Pancreas (tissue), 10 donors: ENCODE data around the gene PIGM. TPM values are rescaled to one million over a fixed set of nuclear protein-coding genes. Genes with fewer than 3 reads are reported as not detected.

ENCODE experiments used
- ATAC-seq, 4 donors: fragments of 200-7000 bp; cut with Tn5 transposase; one replicate each; pipeline versions ENCODE4 v1.8.0 to v1.9.1; 2020; ENCODE audit warnings: mild to moderate bottlenecking in 4 of 4, moderate library complexity in 4 of 4
- DNase-seq, 6 donors: peaks; one replicate each; pipeline ENCODE4 v3.0.0-alpha.2; 2020
- FAIRE-seq: peaks from 2 replicates; lab custom pipeline; 2012; peaks lifted over from hg19 to GRCh38; lab: Jason Lieb, UNC
- H3K27ac ChIP-seq, 4 donors: fragments of 200-600 bp; sonication (generic); 1 replicate in 3 of 4; 2 replicates in 1 of 4; pipeline versions ENCODE4 v1.5.0 to v1.8.0; 2020
- H3K27me3 ChIP-seq, 4 donors: fragments of 200-600 bp; one replicate each; pipeline ENCODE4 v1.8.0; 2021
- H3K36me3 ChIP-seq, 3 donors: fragments of 200-600 bp; sonication (generic) in 1 of 3; one replicate each; pipeline versions ENCODE4 v1.5.0 to v1.8.0; 2020 to 2021
- H3K4me1 ChIP-seq, 3 donors: fragments of 200-600 bp; one replicate each; pipeline ENCODE4 v1.8.0; 2021
- H3K4me3 ChIP-seq, 4 donors: fragments of 200-600 bp; sonication (generic) in 2 of 4; one replicate each; pipeline versions ENCODE4 v1.5.0 to v1.8.0; 2020 to 2021
- H3K9me3 ChIP-seq, 4 donors: fragments of 200-600 bp; one replicate each; pipeline ENCODE4 v1.8.0; 2021
- WGBS, 2 donors: extraction: QIAGEN DNeasy Blood & Tissue Kit; methylation state at CpG; one replicate each; pipeline ENCODE4 v1.1.7; 2013; 5-methylcytosine and 5-hydroxymethylcytosine counted together
- intact Hi-C, 3 donors: fragments of 100-400 bp; cut with DNase I; formaldehyde crosslinking; loops; one replicate each; pipeline versions ENCODE4 v1.11.1 to v1.14.2; 2022
- polyA plus RNA-seq, 2 donors: library from polyadenylated mRNA; stranded (reverse); fragments of 200-250 nt; gene quantifications; one replicate each; pipeline ENCODE4 v1.2.3, GENCODE V29; 2013
- total RNA-seq, 6 donors: library from RNA; stranded (reverse); fragmentation: NEBNext Ultra II Directional in 4 of 6; extraction: Animal tissue kit (Norgen Biotek cat#: 25700) in 4 of 6; gene quantifications; one replicate each; pipeline versions ENCODE4 v1.2.1 to v1.2.4, GENCODE V29; 2021 to 2023
- TF ChIP-seq, protein P1 (sequence below), 4 donors: fragments of 200-600 bp; sonication (generic) in 3 of 4; IDR thresholded peaks; one replicate each; pipeline versions ENCODE4 v1.5.0 to v1.8.0; 2021; ENCODE audit warnings: antibody characterized with exemption in 4 of 4
- donor health status: healthy with polysubstance abuse.
- donor health status: DM: no; HTN: no; CAD: no; lungs with moderate emphysema.
- donor health status: DM: no; HTN: no; CAD: no.
- donor health status: control.
- donor health status: control.
- donor health status: Bipolar disorder and iron deficiency.
- donor health status: DM: yes; HTN: yes; CAD: no.
- donor health status: DM: no; HTN: no; CAD: no.
- donor health status: DM: no; HTN: no; CAD: no.
- donor health status: DM: yes; HTN: yes; CAD: no.

The PIGM gene
- total and polyA plus RNA-seq, 8 donors, result 2.7 to 7.6 (median 4.6) TPM

DNA sequence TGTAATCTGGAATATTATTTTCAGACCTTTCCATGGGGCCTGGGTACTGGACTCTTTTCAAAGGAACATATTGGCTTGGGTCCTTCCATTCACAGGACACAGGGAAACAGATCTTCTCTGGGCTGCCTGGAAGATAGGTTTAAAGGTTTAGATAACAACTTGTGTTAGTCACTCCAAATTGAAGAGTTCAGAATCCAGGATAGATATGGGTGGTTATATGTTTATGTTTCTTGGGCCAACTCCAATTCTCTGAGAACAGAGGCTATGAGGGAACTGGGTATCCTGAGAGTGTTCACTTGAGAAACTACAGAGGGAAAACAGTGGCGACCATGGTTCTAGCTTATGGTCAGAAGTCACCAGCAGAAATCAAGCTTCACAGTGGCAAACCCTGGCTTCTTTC is 8.7 kb upstream of the PIGM start:
- intact Hi-C loops, result no loop called here
- no peaks in the 10 kb centered on the region for H3K9me3 ChIP-seq
- ATAC-seq, result no peak
- no peaks in the 10 kb centered on the region for H3K27me3 ChIP-seq
- FAIRE-seq, result no peak
- TF ChIP-seq, protein P1, sequence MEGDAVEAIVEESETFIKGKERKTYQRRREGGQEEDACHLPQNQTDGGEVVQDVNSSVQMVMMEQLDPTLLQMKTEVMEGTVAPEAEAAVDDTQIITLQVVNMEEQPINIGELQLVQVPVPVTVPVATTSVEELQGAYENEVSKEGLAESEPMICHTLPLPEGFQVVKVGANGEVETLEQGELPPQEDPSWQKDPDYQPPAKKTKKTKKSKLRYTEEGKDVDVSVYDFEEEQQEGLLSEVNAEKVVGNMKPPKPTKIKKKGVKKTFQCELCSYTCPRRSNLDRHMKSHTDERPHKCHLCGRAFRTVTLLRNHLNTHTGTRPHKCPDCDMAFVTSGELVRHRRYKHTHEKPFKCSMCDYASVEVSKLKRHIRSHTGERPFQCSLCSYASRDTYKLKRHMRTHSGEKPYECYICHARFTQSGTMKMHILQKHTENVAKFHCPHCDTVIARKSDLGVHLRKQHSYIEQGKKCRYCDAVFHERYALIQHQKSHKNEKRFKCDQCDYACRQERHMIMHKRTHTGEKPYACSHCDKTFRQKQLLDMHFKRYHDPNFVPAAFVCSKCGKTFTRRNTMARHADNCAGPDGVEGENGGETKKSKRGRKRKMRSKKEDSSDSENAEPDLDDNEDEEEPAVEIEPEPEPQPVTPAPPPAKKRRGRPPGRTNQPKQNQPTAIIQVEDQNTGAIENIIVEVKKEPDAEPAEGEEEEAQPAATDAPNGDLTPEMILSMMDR (IDR thresholded peaks at IDR 0.05), result no peak
- no peaks in the 10 kb centered on the region for H3K36me3 ChIP-seq
- no peak overlapping the region for H3K4me3 ChIP-seq
- H3K27ac ChIP-seq, result no peak overlapping the region
- no peaks in the 10 kb centered on the region for H3K4me1 ChIP-seq
- WGBS, 2 donors, result 86 to 96% methylated on average over 1 of the region's 1 CpG
- DNase-seq, result no peak

DNA sequence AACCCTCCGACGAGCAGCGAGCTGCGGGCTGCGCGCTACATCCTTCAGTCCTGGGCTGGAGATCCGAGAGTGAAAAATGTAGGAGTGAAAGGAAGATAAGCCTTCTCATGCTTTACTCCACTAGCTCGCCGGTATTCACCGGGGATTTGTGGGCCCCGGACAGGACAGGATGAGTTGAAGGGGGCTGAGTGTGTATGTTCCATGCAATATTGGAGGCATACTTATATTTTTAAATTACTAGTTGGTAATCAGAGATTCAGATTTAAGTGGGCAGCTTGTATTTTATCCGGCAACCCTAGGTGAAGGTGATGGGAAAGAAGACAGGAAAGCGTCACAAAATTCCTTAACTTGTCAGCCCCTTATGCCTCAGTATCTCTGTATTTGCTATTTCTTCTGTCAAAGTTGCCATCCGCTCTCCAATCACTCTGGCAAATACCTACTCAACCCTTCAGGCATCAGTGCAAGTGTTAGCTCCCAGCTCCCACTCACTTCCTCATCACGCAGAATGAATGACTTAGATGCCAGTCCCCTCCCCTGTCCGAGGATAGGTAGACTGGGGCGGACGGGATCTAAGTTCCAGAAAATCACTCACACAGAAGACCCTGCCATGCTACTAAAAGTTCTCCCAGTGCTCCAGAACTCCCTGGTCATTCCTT is 503 bp upstream of the PIGM start:
- no peak for FAIRE-seq
- intact Hi-C loops, result no loop called here
- 0 to 1% methylated on average over 18 of the region's 18 CpGs for WGBS, 2 donors
- ATAC-seq, result peak; percentile 28 to 60 (median 46)
- Histone ChIP-seq H3K4me3 (peak overlapping the region; percentile 50 to 76 (median 66)), H3K36me3 (no peaks in the 10 kb centered on the region), H3K9me3 (no peaks in the 10 kb centered on the region), H3K4me1 (peaks cover 3 to 19% (median 17%) of the 10 kb centered on the region in 3 donors), H3K27me3 (no peaks in the 10 kb centered on the region), H3K27ac (peak overlapping the region; percentile 61 to 81 (median 70))
- DNase-seq, result no peak
- TF ChIP-seq, protein P1 (IDR thresholded peaks at IDR 0.05), result no peak

DNA sequence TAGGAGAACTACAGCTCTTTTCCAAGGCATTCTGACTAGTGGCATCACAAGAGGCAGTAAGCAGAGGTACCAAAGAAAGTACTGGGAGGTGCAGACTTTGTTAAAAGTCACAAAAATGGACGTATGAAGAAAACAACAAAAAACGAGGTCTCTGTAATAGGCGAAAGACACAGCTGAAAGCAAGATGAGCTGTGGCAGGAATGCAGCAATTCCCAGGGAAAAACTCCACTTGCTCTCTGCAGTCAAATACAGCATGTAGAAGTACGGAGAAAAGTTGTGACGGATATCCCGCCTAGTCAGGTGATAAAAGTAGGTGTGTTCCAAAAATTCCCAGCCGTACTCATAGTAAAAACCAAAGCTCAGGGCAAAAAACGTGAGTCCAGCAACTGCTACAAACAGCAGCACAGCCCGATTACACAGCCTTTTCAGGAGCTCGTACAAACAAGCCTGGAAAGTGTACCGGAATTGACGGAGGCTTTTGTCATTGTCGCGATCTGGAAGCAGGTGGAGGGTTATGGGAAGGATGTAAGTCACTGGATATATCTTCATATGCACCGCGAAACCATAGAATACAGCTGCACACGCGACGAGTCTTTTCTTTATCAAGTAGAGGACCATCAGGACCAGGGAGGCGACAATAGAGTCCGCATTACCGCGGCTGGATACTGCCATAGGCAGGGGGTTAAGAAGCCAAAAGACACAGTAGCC is 979 bp downstream of the PIGM start:
- ATAC-seq, result peak; percentile 17 to 39 (median 39)
- H3K36me3 ChIP-seq, result no peaks in the 10 kb centered on the region
- peaks cover 3 to 19% (median 17%) of the 10 kb centered on the region in 3 donors for H3K4me1 ChIP-seq
- TF ChIP-seq, protein P1 (IDR thresholded peaks at IDR 0.05), result no peak
- H3K9me3 ChIP-seq, result no peaks in the 10 kb centered on the region
- no peak for FAIRE-seq
- peak overlapping the region; percentile 61 to 81 (median 70) for H3K27ac ChIP-seq
- no peak for DNase-seq
- intact Hi-C loops, result no loop called here
- H3K4me3 ChIP-seq, result peak overlapping the region; percentile 50 to 76 (median 66)
- 3% methylated on average over 23 of the region's 23 CpGs for WGBS, 2 donors
- no peaks in the 10 kb centered on the region for H3K27me3 ChIP-seq

DNA sequence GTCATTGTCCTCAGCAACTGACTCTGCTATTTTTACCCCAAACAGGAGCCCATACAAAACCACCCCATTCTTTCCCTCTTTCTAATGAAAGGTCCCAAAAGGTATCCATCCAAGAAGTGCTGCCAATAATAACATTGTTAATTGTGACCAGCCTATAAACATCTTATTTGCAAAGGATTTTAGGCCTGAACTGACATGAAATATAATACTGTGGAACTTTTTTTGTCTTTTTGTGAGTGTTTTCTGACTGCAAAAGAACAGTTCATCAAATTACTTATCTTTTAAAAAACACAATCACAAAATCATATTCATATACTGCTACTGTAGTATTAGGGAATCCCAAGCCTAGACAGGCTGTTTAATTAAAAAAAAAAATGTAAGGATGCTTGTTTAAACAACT is 3.4 kb downstream of the PIGM start:
- FAIRE-seq, result no peak

More for the DNA sequence above, 3.4 kb downstream of the PIGM start:
- Histone ChIP-seq H3K27me3 (no peaks in the 10 kb centered on the region), H3K36me3 (no peaks in the 10 kb centered on the region), H3K27ac (no peak overlapping the region), H3K4me1 (peaks cover 3 to 19% (median 17%) of the 10 kb centered on the region in 3 donors), H3K9me3 (no peaks in the 10 kb centered on the region), H3K4me3 (no peak overlapping the region)
- DNase-seq (no peak), ATAC-seq (no peak)
- TF ChIP-seq, protein P1 (IDR thresholded peaks at IDR 0.05), result no peak
- intact Hi-C loops, result no loop called here
